GM21786 (cell line): ENCODE data around the gene IMMP2L.
A peak's percentile ranks its signal among the peaks of the same experiment; 100 is the strongest.
"Not testable (repeated sequence)": the region's sequence is repeated elsewhere in the genome, so short reads cannot be mapped to it uniquely, and the experiment has no call there.

Source experiments
- ATAC-seq: cut with Tn5 transposase; IDR thresholded peaks from one replicate; pipeline ENCODE4 v1.9.1; 2021; ENCODE audit not compliant: unreplicated experiment

Gene IMMP2L

GRCh38 chr7:111352319-111352718, 210.0 kb downstream of the IMMP2L start:
- ATAC-seq, result no peak

GRCh38 chr7:111346219-111346618, 216.1 kb downstream of the IMMP2L start:
- no peak for ATAC-seq

- no peak for ATAC-seq
Observed at GRCh38 chr7:111343017-111343416, 219.3 kb downstream of the IMMP2L start.

GRCh38 chr7:111339006-111339405, 223.3 kb downstream of the IMMP2L start:
- ATAC-seq, result no peak

GRCh38 chr7:111333010-111333409, 229.3 kb downstream of the IMMP2L start:
- no peak for ATAC-seq

GRCh38 chr7:111330235-111330523, 232.1 kb downstream of the IMMP2L start:
- ATAC-seq, result no peak

GRCh38 chr7:111329367-111330234, 232.7 kb downstream of the IMMP2L start:
- ATAC-seq, result peak; percentile 62

GRCh38 chr7:111328487-111328886, 233.8 kb downstream of the IMMP2L start:
- no peak for ATAC-seq

GRCh38 chr7:111324776-111325175, 237.5 kb downstream of the IMMP2L start:
- ATAC-seq, result no peak

GRCh38 chr7:111324228-111324627, 238.1 kb downstream of the IMMP2L start:
- ATAC-seq, result peak; percentile 64

- not testable (repeated sequence) for ATAC-seq
Observed at GRCh38 chr7:111323670-111324069, 238.6 kb downstream of the IMMP2L start.

GRCh38 chr7:111320133-111320532, 242.2 kb downstream of the IMMP2L start:
- no peak for ATAC-seq

- ATAC-seq, result no peak
Observed at GRCh38 chr7:111312966-111313365, 249.3 kb downstream of the IMMP2L start.

GRCh38 chr7:111308691-111309090, 253.6 kb downstream of the IMMP2L start:
- no peak for ATAC-seq

GRCh38 chr7:111301891-111302290, 260.4 kb downstream of the IMMP2L start:
- no peak for ATAC-seq

GRCh38 chr7:111294494-111294893, 267.8 kb downstream of the IMMP2L start:
- no peak for ATAC-seq

- ATAC-seq, result no peak
Observed at GRCh38 chr7:111292026-111292470, 270.2 kb downstream of the IMMP2L start.

GRCh38 chr7:111290982-111291381, 271.3 kb downstream of the IMMP2L start:
- no peak for ATAC-seq

GRCh38 chr7:111290419-111290818, 271.9 kb downstream of the IMMP2L start:
- ATAC-seq, result no peak

- not testable (repeated sequence) for ATAC-seq
Observed at GRCh38 chr7:111288441-111288840, 273.9 kb downstream of the IMMP2L start.

- no peak for ATAC-seq
Observed at GRCh38 chr7:111282626-111283025, 279.7 kb downstream of the IMMP2L start.

- no peak for ATAC-seq
Observed at GRCh38 chr7:111274857-111275256, 287.4 kb downstream of the IMMP2L start.

- ATAC-seq, result no peak
Observed at GRCh38 chr7:111272092-111272491, 290.2 kb downstream of the IMMP2L start.
